Osteocyte (in vitro differentiated cells): ENCODE data around the gene SEMA3F. TPM values are rescaled to one million over a fixed set of nuclear protein-coding genes. Genes with fewer than 3 reads are reported as not detected.

Experiments
- DNase-seq: peaks from one replicate; pipeline ENCODE4 v3.0.0; 2021; ENCODE audit warnings: mixed read lengths; ENCODE audit not compliant: unreplicated experiment; ENCODE audit errors: extremely low spot score
- H3K27ac Mint-ChIP-seq: one replicate; pipeline ENCODE4 v1.8.0; 2021; ENCODE audit warnings: mild to moderate bottlenecking, mixed read lengths; ENCODE audit not compliant: unreplicated experiment
- H3K27me3 Mint-ChIP-seq: one replicate; pipeline ENCODE4 v1.8.0; 2021; ENCODE audit warnings: mixed read lengths; ENCODE audit not compliant: unreplicated experiment
- H3K36me3 Mint-ChIP-seq: one replicate; pipeline ENCODE4 v1.8.0; 2021; ENCODE audit warnings: mixed read lengths; ENCODE audit not compliant: unreplicated experiment
- H3K4me1 Mint-ChIP-seq: one replicate; pipeline ENCODE4 v1.8.0; 2021; ENCODE audit warnings: mixed read lengths; ENCODE audit not compliant: unreplicated experiment
- H3K4me3 Mint-ChIP-seq: one replicate; pipeline ENCODE4 v1.8.0; 2021; ENCODE audit warnings: mild to moderate bottlenecking, moderate library complexity, mixed read lengths; ENCODE audit not compliant: unreplicated experiment
- H3K9me3 Mint-ChIP-seq: one replicate; pipeline ENCODE4 v1.8.0; 2021; ENCODE audit warnings: mixed read lengths; ENCODE audit not compliant: unreplicated experiment
- total RNA-seq: library from RNA; stranded (reverse); gene quantifications from 2 replicates; pipeline ENCODE4 v1.2.1, GENCODE V29; 2021
- TF ChIP-seq, protein P1 (sequence below): fragments of 200-600 bp; sonication (generic); IDR thresholded peaks from 2 replicates; pipeline ENCODE4 v1.5.0; 2021; ENCODE audit warnings: antibody characterized with exemption, mild to moderate bottlenecking, moderate library complexity

The SEMA3F gene
- total RNA-seq, 1 donor from 2014 or later = 11.8 TPM

DNA sequence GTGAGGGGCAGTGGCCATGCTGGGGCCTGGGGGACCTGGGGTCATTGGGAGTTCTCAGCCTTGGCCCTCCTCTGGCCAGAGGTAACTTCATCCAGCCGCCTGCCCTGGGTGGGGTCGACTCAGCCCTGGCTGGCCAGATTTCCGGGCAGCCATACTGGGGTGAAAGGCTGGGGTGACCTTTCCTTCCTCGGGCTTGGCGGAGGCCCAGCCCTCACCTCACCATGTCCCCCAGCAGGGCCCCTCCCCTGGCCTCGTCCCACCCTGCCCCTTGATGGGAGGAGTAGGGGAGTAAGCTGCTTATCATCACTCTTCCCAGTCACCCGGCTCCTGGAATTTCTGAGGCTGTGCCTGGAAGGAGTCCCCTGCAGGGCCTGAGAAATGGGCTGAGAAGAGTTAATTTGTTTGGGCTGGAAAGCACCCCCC lies 5.4 kb downstream of the SEMA3F start:
- Mint-ChIP-seq H3K27ac (no peak overlapping the region), H3K4me1 (peaks cover 49% of the 10 kb centered on the region), H3K4me3 (no peak overlapping the region), H3K9me3 (no peaks in the 10 kb centered on the region), H3K36me3 (no peaks in the 10 kb centered on the region), H3K27me3 (peaks cover 10% of the 10 kb centered on the region)
- DNase-seq = no peak
- TF ChIP-seq, protein P1, sequence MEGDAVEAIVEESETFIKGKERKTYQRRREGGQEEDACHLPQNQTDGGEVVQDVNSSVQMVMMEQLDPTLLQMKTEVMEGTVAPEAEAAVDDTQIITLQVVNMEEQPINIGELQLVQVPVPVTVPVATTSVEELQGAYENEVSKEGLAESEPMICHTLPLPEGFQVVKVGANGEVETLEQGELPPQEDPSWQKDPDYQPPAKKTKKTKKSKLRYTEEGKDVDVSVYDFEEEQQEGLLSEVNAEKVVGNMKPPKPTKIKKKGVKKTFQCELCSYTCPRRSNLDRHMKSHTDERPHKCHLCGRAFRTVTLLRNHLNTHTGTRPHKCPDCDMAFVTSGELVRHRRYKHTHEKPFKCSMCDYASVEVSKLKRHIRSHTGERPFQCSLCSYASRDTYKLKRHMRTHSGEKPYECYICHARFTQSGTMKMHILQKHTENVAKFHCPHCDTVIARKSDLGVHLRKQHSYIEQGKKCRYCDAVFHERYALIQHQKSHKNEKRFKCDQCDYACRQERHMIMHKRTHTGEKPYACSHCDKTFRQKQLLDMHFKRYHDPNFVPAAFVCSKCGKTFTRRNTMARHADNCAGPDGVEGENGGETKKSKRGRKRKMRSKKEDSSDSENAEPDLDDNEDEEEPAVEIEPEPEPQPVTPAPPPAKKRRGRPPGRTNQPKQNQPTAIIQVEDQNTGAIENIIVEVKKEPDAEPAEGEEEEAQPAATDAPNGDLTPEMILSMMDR = no peak

DNA sequence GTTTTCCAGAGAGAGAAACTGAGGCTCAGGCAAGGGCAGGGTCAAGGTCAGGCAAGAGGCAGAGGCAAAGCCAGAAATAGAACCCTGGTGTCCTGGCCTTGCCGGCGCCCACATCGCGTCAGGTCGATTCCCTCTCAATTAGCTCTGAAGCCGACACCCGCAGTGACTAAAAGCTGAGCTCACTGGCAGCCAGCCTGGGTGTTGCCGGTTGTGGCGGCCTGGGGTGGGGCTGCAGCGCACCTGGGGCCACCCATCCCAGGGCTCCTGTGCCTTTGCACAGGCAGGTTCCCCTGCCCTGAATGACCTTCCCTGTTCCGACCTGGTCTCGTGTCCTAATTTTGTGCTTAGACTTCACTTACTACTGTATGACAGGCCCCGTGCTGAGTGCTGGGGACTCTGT lies 6.2 kb downstream of the SEMA3F start:
- no peaks in the 10 kb centered on the region for H3K36me3 Mint-ChIP-seq
- TF ChIP-seq, protein P1 = no peak
- peaks cover 3% of the 10 kb centered on the region for H3K27me3 Mint-ChIP-seq
- H3K27ac Mint-ChIP-seq = no peak overlapping the region
- no peak overlapping the region for H3K4me3 Mint-ChIP-seq
- peaks cover 49% of the 10 kb centered on the region for H3K4me1 Mint-ChIP-seq
- H3K9me3 Mint-ChIP-seq = no peaks in the 10 kb centered on the region
- DNase-seq = no peak

DNA sequence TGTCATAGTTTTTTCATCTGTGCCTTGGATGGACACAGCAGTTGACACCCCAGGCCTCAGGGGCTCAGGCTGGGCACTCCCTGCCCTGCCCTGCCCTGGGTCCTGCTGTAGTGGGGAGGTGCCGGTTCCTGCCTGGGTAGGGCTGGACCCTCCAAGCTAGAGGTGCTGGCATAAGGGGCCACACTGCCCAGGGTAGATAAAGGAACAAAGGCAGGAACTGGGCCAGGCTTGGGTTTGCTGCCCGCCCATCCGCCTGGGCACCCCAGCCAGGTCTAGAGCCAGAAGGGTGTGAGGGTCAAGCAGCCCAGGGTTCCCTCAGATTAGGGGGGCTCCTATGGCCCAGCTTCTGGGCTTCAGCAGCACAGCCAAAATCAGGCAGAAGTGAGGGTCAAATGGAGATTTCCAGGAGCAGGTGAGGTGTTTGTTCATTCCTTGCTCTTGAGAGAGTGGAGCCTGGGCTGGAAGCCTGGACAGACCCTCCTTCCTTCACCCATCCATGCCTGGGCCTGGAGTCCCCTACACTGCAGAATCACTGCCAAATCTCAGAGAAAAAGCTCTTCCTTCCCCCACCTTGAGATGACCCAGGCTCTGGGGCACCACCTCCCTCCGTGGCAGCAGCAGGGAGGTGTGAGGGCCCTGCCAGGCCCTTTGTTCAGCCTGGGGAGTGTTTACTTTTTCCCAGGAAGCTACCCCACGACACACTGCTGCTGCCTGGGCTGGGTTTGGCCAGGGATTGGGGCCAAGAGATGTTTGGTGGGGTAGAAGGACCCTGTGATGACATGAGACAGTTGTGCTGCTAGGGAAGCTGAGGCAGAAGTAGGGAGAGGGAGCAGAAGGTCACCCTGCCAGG lies 7.1 kb downstream of the SEMA3F start:
- no peaks in the 10 kb centered on the region for H3K36me3 Mint-ChIP-seq
- H3K27ac Mint-ChIP-seq = no peak overlapping the region
- TF ChIP-seq, protein P1 = no peak
- H3K9me3 Mint-ChIP-seq = no peaks in the 10 kb centered on the region
- DNase-seq = no peak
- no peaks in the 10 kb centered on the region for H3K27me3 Mint-ChIP-seq
- peaks cover 53% of the 10 kb centered on the region for H3K4me1 Mint-ChIP-seq
- H3K4me3 Mint-ChIP-seq = no peak overlapping the region

DNA sequence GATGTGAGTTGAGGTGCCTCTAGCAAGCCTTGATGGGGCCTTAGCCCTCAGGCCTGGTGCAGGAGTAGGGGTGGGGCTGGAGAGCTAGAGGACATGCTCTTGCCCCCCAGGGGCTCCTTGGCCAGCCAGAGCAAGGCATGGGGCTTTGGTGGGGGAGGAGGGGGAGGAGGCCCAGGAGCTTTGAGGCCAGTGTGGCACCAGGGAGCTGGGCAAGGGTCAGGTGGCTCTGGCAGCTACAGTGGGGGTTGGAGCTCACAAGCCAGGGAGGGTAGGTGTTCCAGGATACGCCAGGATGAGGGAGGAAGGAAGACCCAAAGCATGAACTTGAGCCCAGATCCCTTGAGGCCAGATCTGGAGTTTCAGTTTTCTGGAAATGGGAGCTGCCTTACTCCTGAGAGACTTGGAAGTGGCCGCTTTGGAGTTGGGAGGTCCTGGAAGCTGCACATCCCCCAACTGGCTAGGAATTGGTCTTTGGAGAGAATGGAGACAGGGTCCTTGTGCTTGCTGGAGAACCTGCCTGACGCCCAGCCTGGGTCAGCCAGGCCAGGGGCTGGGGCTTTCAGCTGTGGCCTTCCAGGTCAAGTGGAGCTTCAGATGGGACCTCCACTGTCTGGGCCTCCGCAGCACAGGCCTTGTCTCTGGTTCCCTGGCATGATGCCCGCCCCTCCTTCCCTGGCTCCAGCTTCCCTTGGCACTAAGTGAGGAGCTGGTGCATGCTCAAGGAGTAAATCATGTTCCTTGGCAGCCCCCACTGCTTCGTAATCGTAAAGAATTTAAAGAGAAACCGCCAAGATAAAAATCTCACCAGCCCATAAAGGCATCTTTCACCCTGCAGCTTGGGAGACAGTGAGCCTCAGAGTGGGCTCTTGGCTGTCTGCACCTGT lies 8.7 kb downstream of the SEMA3F start:
- Mint-ChIP-seq H3K4me1 (peaks cover 50% of the 10 kb centered on the region), H3K27ac (peak overlapping the region; percentile 56)
- no peak for DNase-seq

More for the DNA sequence above, 8.7 kb downstream of the SEMA3F start:
- no peaks in the 10 kb centered on the region for H3K36me3 Mint-ChIP-seq
- H3K4me3 Mint-ChIP-seq = no peak overlapping the region
- TF ChIP-seq, protein P1 = no peak
- no peaks in the 10 kb centered on the region for H3K27me3 Mint-ChIP-seq
- no peaks in the 10 kb centered on the region for H3K9me3 Mint-ChIP-seq
